ENCODE data around the gene KCNAB3.
"Not testable (repeated sequence)": the region's sequence is repeated elsewhere in the genome, so short reads cannot be mapped to it uniquely, and the experiment has no call there.

Gene KCNAB3

GRCh38 chr17:7929158-7930023, at the start of gene KCNAB3:
Gene KCNAB3, minus strand, starts transcription at chr17:7929856. Its CDS starts 421 bp downstream, at chr17:7929435.
- peak; percentile 53 for DNase-seq

- no peak for DNase-seq
Observed at GRCh38 chr17:7977805-7978204, 48.1 kb upstream of the KCNAB3 start.

- no peak for DNase-seq
Observed at GRCh38 chr17:7977039-7977438, 47.4 kb upstream of the KCNAB3 start.

GRCh38 chr17:7974638-7975131, 45.0 kb upstream of the KCNAB3 start:
- DNase-seq = no peak

GRCh38 chr17:7972131-7972785, 42.6 kb upstream of the KCNAB3 start:
- peak; percentile 52 for DNase-seq

- no peak for DNase-seq
Observed at GRCh38 chr17:7971651-7972050, 42.0 kb upstream of the KCNAB3 start.

GRCh38 chr17:7969433-7969832, 39.8 kb upstream of the KCNAB3 start:
- DNase-seq = peak; percentile 76

GRCh38 chr17:7967751-7968150, 38.1 kb upstream of the KCNAB3 start:
- peak; percentile 10 for DNase-seq

- peak; percentile 17 for DNase-seq
Observed at GRCh38 chr17:7961421-7961820, 31.8 kb upstream of the KCNAB3 start.

GRCh38 chr17:7959503-7960253, 30.0 kb upstream of the KCNAB3 start:
- DNase-seq = peak; percentile 77

- DNase-seq = no peak
Observed at GRCh38 chr17:7956228-7956965, 26.7 kb upstream of the KCNAB3 start.

- DNase-seq = no peak
Observed at GRCh38 chr17:7955414-7956227, 26.0 kb upstream of the KCNAB3 start.

- not testable (repeated sequence) for DNase-seq
Observed at GRCh38 chr17:7953266-7953665, 23.6 kb upstream of the KCNAB3 start.

GRCh38 chr17:7951143-7951792, 21.6 kb upstream of the KCNAB3 start:
- no peak for DNase-seq

- DNase-seq = no peak
Observed at GRCh38 chr17:7950578-7950977, 20.9 kb upstream of the KCNAB3 start.

- no peak for DNase-seq
Observed at GRCh38 chr17:7947651-7948050, 18.0 kb upstream of the KCNAB3 start.

GRCh38 chr17:7946441-7946840, 16.8 kb upstream of the KCNAB3 start:
- no peak for DNase-seq

- no peak for DNase-seq
Observed at GRCh38 chr17:7945651-7946050, 16.0 kb upstream of the KCNAB3 start.

GRCh38 chr17:7944326-7944725, 14.7 kb upstream of the KCNAB3 start:
- no peak for DNase-seq

- DNase-seq = no peak
Observed at GRCh38 chr17:7943291-7943690, 13.6 kb upstream of the KCNAB3 start.

GRCh38 chr17:7940743-7941142, 11.1 kb upstream of the KCNAB3 start:
- no peak for DNase-seq
